NOMO-1 treated with dmso at 0.1 percent for 144 hours (cell line): ENCODE data around the gene SSH3.

Experiments
- DNase-seq: peaks from one replicate; lab custom pipeline; 2025; ENCODE audit not compliant: unreplicated experiment; lab: John Stamatoyannopoulos, UW

SSH3 gene

GRCh38 chr11:67290801-67291200 is 12.5 kb upstream of the SSH3 start:
- DNase-seq, result no peak

DNA sequence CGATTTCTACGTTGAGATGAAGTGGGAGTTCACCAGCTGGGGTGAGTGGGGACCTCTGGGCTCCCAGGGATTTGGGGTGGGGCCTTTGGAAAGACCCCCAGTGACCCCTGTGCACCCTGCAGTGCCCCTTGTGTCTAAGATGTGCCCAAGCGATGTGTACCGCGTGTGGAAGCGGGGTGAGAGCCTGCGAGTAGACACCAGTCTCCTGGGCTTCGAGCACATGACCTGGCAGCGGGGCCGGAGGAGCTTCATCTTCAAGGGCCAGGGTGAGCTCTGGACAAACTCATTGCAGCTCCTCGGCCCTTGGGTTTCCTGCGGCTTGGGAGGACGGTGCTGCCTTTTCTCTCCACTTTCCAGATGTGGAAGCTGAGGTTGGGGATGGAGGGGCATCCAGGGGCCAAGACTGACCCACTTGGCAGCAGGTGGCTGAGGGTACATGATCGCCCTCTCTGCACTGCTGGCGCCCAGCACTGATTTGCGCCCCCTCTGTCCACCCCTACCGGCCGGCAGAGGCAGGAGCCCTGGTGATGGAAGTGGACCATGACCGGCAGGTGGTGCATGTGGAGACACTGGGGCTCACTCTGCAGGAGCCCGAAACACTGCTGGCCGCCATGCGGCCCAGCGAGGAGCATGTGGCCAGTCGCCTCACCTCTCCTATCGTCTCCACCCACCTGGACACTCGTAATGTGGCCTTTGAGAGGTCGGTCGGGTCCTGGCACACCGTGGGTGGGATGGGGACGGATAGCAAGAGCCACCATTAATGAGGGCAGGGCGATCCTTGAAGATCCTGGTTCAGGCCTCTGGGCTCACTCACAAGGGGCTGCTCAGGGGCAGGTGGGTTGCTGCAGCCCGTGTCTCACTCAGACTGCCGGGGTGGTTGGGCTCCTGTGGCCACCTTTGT is 11.6 kb upstream of the SSH3 start:
- DNase-seq, result no peak

DNA sequence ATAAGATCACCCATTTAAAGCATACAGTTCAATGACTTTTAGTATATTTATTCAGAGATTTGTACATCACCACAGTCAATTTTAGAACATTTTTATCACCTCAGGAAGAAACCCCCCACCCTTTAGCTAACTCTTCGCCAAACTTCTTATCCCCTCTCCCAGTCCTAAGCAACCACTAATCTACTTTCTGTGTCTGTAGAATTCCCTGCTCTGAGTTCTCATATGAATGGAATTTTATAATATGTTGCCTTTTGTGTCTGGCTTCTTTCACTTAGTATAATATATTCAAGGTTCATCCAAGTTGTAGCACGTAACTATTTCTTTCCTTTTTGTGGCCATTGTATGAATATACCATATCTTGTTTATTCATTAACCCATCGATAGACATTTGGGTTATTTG is 10.7 kb upstream of the SSH3 start:
- no peak for DNase-seq

- no peak for DNase-seq
These were observed 10.2 kb upstream of the SSH3 start for GRCh38 chr11:67293090-67293489.

- no peak for DNase-seq
These were observed 7.5 kb upstream of the SSH3 start for GRCh38 chr11:67295846-67296245.

DNA sequence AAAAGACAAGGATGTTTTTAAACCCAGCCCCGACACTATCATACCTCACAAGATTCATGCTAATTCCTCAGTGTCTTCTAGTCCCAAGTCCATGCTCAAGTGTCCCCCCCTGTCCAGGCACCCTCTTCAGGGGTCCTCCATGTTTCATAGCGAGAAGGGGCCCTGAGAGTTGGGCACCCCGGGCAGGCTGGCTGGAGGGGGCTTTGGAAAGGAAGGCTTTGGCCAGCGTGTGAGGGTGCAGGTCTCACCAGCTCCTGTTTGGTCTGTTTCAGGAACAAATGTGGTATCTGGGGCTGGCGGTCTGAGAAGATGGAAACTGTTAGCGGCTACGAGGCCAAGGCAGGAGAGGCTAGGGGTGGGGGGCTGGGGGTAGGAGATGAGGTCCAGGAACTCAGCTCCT is 4.5 kb upstream of the SSH3 start:
- no peak for DNase-seq

- DNase-seq, result no peak
These were observed 3.7 kb upstream of the SSH3 start for GRCh38 chr11:67299471-67300191.

- no peak for DNase-seq
These were observed 3.0 kb upstream of the SSH3 start for GRCh38 chr11:67300256-67300755.

GRCh38 chr11:67300756-67301312 is 2.5 kb upstream of the SSH3 start:
- no peak for DNase-seq

DNA sequence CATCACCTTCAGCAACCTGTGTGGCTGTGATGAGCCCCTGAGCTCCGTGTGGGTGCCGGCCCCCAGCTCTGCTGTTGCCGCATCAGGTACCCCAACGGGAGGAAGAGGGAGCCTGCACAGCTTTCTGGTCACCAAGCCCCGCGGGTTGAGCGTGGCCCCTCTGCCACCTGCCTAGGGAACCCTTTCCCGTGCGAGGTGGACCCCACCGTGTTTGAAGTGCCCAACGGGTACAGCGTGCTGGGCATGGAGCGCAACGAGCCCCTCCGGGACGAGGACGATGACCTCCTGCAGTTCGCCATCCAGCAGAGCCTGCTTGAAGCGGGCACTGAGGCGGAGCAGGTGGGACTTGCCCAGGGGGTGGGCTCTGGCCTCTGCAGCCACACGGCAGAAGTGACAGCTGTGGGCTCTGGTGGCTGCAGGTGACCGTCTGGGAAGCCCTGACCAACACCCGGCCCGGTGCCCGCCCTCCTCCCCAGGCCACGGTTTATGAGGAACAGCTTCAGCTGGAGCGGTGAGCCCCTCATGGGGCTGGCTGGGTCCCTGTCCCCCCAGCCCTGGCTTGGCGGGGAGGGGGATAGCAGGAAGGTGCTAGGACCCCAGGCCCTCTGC is 1.9 kb upstream of the SSH3 start:
- DNase-seq, result no peak

DNA sequence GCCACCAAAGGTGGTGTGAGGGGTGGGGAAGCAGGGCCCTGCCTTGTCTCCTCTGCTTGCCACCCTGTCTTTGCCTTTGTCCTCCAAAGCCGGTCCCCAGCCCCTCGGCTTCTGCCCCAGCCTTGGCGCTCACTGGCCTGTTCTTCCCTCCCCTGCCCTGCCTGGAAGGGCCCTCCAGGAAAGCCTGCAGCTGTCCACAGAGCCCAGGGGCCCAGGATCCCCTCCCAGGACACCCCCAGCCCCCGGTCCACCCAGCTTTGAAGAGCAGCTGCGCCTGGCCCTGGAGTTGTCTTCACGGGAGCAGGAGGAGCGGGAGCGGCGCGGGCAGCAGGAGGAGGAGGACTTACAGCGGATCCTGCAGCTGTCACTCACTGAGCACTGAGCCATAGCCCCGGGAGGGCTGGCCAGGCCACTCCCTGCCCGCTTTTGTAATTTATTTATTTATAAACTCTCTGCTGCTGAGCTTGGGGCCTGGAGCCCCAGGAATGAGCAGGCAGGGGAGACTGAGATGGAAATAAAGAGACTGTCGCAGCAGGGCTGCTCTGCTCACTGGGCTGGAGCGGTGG is 1.3 kb upstream of the SSH3 start:
- peak; percentile 16 for DNase-seq

- peak; percentile 74 for DNase-seq
These were observed 679 bp upstream of the SSH3 start for GRCh38 chr11:67302571-67303131.

- DNase-seq, result no peak
These were observed 593 bp downstream of the SSH3 start for GRCh38 chr11:67303835-67304411.

DNA sequence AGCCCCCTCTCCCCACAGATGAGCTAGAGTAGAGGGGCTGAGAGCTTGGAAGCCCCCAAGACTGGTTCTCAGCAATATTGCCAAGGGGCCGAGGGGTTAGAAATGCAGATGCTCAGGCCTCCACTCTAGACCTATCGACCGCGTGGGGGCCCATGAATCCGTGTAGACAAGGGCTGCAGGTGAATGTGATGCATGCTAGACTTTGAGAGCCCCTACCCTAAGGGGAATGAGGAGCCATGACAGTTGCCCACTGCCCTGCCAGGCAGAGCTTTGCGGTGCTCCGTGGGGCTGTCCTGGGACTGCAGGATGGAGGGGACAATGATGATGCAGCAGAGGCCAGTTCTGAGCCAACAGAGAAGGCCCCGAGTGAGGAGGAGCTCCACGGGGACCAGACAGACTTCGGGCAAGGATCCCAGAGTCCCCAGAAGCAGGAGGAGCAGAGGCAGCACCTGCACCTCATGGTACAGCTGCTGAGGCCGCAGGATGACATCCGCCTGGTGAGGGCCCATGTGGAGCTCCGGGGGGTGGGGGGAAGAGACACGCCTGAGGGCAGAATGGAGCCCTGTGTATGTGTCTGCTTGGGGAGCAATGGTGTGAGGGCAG is 1.3 kb downstream of the SSH3 start:
- DNase-seq, result no peak

- no peak for DNase-seq
These were observed 3.6 kb downstream of the SSH3 start for GRCh38 chr11:67306769-67307544.

DNA sequence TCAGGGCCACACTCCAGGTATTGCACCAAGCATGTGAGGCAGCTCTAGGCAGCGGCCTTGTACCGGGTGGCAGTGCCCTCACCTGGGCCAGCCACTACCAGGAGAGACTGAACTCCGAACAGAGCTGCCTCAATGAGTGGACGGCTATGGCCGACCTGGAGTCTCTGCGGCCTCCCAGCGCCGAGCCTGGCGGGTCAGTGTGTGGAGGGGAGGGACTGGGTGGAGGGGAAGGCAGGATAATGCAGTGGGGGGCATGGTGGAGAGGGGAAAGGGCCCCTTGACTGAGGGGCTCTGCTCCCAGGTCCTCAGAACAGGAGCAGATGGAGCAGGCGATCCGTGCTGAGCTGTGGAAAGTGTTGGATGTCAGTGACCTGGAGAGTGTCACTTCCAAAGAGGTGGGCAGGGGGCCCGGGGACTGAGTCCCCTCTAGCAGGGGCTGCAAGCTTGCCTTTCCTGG is 4.2 kb downstream of the SSH3 start:
- DNase-seq, result no peak

GRCh38 chr11:67308031-67308866 is 4.9 kb downstream of the SSH3 start:
- DNase-seq, result no peak

GRCh38 chr11:67309166-67309565 is 5.8 kb downstream of the SSH3 start:
- DNase-seq, result no peak
